Measurements from ENCODE around the gene RHBDL3.
"Not testable (repeated sequence)": the region's sequence is repeated elsewhere in the genome, so short reads cannot be mapped to it uniquely, and the experiment has no call there.

RHBDL3 gene

DNA sequence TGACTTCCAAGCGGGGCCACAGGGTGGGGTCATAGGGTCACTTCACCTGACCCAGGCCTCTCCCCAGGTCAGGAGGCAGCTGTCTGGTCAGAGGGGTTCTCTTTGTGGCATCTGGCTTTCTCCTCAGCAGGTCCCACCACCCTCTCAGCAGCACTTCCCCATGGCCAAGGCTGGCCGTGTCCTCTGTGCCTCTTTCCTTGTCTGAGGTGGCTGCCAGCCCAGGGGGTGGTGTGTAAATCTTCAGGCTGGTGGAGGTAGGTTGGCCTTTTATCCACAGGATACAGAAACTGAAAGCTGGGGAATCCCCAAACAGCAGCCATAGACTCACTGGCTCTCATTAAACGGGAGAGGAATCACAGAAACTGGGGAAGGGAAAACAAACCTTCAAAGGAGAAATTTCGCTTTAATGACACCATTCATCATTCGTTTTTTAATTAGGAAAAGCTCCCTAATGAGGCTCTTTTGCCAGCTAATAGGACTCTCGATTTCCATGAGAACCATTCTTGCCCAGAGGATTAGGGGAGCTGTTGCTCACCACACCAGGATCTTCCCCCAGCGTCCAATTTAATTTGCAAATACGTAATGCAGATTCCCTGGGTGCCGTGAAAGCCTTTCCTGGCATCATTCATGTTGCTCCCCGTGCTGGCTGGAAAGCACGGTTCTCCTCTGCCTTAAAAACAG is 58.3 kb downstream of the RHBDL3 start:
- DNase-seq (ENCODE audit: low read depth), result no peak

DNA sequence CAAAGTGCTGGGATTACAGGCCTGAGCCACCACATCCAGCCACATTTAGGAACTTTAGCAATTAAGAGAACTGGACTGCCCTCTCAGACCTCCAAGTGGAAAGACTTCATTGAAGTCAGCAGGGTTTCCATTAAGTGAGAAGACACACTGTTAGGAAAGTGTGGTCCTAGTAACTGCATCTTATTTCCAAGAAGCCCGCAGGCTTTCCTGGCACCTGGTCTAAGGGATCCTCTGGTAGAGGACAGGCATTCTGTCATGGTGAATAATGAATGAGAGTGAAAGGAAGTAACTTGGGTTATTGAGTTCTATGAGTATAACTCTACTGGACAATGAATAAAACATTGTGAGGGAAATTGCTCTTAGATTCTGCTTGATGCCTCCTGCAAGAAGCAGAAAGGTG is 62.3 kb downstream of the RHBDL3 start:
- DNase-seq (ENCODE audit: low read depth), result no peak

GRCh38 chr17:32330147-32330546 is 64.5 kb downstream of the RHBDL3 start:
- no peak for DNase-seq (ENCODE audit: low read depth)

DNA sequence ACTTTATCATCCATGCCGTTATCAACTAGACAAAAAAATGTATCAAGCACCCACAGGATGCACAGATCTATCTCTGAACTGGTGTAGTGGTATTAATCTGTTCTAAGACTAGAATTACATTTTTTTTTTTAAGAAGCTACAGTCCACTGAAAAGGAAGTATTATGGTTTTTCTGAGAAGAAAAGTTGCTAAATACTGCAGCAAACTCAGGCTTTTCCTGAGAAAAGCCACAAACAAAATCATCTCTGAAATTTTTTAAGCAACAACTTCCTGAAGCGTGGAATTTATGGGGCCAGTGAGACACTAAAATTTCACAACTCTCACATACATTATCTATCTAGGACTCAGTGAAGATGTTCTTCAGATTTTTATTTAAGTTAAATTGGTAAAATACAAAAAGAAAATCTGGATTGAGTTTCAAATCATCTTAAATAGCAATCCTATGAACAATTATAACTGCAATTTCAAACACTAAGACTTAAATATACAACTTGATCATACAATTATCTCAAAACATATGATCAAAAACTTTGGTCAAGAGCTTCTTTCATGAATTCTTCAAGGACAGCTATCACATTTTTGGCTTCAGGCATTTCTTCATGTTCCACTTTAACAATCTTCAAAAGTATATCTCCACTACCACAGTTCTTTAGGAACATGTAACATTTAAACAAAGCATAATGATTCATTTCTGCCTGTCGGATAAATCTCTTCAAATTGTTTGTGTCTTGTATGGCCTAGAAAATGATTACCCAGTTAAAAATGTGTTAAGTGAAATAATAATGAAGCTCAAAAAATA is 65.8 kb downstream of the RHBDL3 start:
- no peak for DNase-seq (ENCODE audit: low read depth)

DNA sequence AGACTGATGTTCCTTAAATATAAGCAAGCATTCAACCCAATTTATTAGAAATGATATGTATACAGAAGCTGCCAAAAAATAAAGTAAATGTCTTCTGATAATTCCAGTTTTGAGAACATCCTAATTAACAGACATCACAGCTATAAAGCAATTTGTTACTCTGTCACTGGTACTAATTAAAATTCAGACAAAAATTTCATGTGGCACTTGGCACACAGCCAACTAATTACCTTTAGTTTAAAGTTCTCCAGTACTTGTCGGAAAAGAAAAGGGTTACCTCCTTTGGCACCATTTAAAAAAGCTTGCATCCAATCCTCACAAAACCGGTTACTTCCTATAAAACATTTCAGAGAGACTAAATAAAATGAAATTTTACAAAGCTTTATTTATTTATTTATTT is 67.6 kb downstream of the RHBDL3 start:
- no peak for DNase-seq (ENCODE audit: low read depth)

- DNase-seq (ENCODE audit: low read depth), result no peak
Measured at GRCh38 chr17:32335046-32335445, 69.4 kb downstream of the RHBDL3 start.

- DNase-seq (ENCODE audit: low read depth), result no peak
Measured at GRCh38 chr17:32335687-32336086, 70.1 kb downstream of the RHBDL3 start.

- no peak for DNase-seq (ENCODE audit: low read depth)
Measured at GRCh38 chr17:32341141-32341856, 75.7 kb downstream of the RHBDL3 start.

GRCh38 chr17:32341857-32342602 is 76.4 kb downstream of the RHBDL3 start, which contains the start of gene C17orf75:
C17orf75 (minus strand) TSS chr17:32342173; CDS start chr17:32342139, 34 bp downstream.
- no peak for DNase-seq (ENCODE audit: low read depth)

DNA sequence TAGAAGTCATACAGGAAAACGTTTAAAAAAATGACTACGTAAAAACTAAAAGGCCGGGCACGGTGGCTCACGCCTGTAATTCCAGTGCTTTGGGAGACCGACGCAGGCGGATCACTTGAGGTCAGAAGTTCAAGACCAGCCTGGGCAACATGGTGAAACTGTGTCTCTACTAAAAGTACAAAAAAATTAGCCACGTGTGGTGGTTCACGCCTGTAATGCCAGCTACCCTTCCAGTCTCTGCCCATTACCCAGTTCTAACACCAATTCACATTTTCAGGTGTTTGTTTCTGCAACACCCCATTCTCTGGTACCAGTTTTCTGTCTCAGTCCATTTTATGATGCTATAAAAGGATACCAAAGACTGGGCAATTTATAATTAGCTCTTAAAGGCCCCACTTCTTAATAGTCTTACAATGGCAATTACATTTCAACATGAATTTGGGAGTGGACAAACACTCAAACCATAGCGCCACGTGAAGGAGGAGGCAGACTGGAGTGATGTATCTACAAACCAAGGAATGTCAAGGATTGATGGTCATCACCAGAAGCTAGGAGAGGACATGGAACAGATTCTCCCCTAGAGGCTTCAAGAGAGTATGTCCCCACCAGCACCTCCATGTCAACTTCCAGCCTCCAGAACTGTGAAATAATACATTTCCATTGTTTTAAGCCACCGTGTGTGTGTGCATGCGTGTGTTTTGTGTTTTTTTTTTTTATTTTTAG is 77.1 kb downstream of the RHBDL3 start:
- DNase-seq (ENCODE audit: low read depth), result no peak

DNA sequence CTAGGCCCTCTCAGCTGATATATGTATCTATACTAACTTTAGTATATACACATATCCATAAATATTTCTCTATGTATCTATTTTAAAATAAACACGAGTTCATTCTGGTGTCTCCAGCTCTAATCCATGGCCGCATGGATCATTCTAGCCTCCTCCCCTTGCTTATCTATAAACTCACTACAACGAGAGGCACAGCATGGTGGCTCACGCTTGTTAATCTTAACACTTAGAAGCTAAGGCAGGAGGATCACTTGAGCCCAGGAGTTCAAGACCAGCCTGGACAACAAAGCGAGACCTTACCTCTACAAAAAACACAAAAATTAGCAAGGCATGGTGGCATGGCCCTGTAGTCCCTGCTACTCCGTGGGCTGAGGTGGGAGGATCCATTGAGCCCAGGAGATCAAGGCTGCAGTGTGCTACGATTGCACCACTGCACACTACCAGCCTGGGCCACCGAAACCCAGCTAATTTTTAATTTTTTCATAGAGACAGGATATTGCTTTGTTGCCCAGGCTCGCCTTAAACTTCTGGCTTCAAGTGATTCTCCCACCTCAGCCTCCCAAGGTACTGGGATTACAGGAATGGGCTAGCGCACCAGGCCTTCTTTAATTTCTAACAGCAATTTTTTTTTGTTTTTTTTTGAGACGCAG is 80.4 kb downstream of the RHBDL3 start:
- DNase-seq (ENCODE audit: low read depth), result no peak

GRCh38 chr17:32348483-32348800 is 82.8 kb downstream of the RHBDL3 start:
- DNase-seq (ENCODE audit: low read depth), result no peak

DNA sequence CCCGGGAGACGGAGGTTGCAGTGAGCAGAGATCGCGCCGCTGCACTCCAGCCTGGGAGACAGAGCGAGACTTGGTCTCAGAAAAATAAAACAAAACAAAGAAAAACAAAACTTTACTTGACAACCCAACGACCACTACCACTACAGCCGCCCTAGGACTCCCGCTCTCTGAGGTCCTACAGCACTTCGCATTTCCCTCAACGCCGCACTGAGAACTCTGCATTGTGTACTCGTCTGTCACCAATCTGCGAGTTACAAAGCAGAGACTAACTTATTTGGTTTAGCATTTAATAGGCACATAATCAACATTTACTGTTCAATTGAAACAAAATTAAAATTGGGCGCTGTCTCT is 83.8 kb downstream of the RHBDL3 start:
- DNase-seq (ENCODE audit: low read depth), result no peak

DNA sequence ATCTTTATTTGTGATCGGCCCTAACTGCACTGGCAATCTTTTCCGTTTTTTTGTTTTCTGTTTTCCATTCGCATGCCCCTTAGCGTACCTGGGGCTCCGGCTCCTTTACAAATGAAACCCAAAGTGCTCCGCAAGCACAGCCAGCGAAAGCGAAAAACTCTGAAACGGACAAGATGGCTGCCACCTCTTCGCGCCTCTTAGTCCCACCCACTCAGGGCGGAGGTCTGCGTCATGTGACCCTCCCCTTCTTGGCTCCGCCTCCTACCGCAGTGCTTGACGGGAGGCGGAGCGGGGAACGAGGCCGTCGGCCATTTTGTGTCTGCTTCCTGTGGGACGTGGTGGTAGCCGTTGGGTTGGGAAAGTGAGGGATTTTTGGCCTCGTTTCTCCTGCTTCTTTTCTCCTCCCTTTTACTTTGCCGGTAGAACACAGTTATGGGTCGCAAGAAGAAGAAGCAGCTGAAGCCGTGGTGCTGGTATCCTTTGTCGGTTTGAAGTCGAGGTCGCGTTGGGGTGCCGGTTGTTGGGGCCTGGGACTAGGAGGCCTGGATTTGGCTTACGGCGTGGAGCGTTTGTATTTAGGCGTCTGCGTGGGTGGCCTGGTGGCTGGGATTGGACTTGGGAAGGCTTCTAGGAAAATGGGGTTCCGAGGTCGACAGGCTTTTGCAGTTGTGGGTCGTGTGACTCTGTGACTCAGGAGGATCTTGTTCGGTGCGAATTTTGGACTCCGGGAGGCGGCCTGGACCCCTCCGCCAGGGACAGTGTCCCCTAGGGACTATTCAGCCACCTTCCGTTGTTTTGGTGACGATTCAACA is 84.4 kb downstream of the RHBDL3 start, which contains the start of gene ZNF207:
Gene ZNF207, plus strand, starts transcription at position 304 of the 812 bp plus-strand sequence. Its CDS starts 129 bp downstream, at position 433.
- peak; percentile 74 for DNase-seq (ENCODE audit: low read depth)

DNA sequence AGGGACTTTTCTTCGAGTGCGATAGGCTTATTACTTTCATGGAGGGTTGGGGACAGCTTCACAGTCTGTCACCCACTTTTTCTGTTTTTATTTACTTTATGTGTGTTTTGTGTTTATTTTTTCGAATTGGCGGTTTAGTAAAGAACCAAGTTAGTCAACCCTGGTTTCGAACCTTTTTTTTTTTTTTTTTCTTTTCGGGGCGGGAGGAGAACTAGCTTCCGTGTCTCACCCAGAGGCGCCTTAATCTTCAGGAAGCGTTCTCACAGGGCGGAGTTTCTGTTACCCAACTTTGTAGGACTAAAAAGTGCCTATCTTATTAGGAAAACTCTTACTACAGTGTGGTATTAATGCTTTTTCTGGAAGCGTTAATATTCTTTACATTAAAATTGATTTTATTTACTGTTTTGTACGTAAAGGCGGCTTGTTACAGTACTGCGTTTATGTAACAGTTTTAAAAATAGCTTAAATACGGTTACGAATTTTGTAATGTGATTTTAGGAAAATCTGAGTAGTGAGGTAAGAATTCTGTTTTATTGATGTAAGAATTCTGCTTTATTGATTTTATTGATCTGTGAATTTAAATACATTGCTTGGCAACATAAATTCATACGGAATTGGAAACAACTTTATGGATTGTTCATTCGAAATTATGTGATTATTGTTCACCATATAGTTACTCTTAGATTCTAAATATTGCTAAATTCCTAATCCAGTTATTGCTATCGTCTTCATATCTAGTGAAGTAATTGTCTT is 85.2 kb downstream of the RHBDL3 start:
- no peak for DNase-seq (ENCODE audit: low read depth)

- DNase-seq (ENCODE audit: low read depth), result not testable (repeated sequence)
Measured at GRCh38 chr17:32352734-32353133, 87.1 kb downstream of the RHBDL3 start.

GRCh38 chr17:32355649-32356377 is 90.2 kb downstream of the RHBDL3 start:
- DNase-seq (ENCODE audit: low read depth), result no peak

GRCh38 chr17:32356378-32356743 is 90.7 kb downstream of the RHBDL3 start:
- DNase-seq (ENCODE audit: low read depth), result no peak

GRCh38 chr17:32356750-32357149 is 91.1 kb downstream of the RHBDL3 start:
- DNase-seq (ENCODE audit: low read depth), result no peak

All from HS-27A (cell line).